Stomach (tissue), 4 donors: Measurements from ENCODE around the gene MARCHF11.

ENCODE experiments used
- EP300 ChIP-seq: sonication (generic); formaldehyde crosslinking; IDR thresholded peaks from one replicate; pipeline ENCODE4 v1.6.1; 2017; ENCODE audit warnings: antibody characterized with exemption
- POLR2A ChIP-seq, 4 donors: fragments of 450-650 bp; IDR thresholded peaks; one replicate each; pipeline ENCODE4 v1.6.1; 2016; ENCODE audit warnings: antibody characterized with exemption in 4 of 4, control low read depth in 2 of 4, mild to moderate bottlenecking in 1 of 4, moderate library complexity in 1 of 4
- POLR2AphosphoS5 ChIP-seq, 3 donors: sonication (generic); formaldehyde crosslinking; IDR thresholded peaks; one replicate each; pipeline ENCODE4 v1.6.1; 2016; ENCODE audit warnings: antibody characterized with exemption in 3 of 3
- TF ChIP-seq, protein P1 (sequence below), 7 experiments: fragments of 450-650 bp in 4 of 7; fragments of 200-600 bp in 3 of 7; sonication (generic) in 3 of 7; IDR thresholded peaks; one replicate each; pipeline ENCODE4 v1.5.1; 2016 to 2019; ENCODE audit warnings: antibody characterized with exemption in 7 of 7, control low read depth in 2 of 7, mild to moderate bottlenecking in 1 of 7

DNA sequence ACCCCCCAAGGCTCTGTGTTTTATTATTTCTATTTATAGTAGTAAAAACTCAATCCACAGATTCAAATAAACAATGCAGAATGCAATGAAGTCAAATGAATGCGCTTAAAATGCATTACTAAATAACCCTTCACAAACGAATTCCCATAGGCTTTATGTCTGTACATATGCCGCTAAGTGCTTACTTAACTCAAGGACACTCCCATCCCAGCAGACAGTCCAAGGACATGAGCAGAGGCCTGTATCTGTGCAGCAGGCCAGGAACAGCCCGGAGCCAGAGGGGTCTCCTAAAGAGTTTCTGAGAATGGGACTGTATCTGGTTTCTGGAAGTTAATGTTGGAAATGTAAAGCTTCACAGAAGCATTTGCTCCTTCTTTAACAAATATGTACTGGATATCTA lies 59.8 kb downstream of the MARCHF11 start:
- TF ChIP-seq, protein P1, sequence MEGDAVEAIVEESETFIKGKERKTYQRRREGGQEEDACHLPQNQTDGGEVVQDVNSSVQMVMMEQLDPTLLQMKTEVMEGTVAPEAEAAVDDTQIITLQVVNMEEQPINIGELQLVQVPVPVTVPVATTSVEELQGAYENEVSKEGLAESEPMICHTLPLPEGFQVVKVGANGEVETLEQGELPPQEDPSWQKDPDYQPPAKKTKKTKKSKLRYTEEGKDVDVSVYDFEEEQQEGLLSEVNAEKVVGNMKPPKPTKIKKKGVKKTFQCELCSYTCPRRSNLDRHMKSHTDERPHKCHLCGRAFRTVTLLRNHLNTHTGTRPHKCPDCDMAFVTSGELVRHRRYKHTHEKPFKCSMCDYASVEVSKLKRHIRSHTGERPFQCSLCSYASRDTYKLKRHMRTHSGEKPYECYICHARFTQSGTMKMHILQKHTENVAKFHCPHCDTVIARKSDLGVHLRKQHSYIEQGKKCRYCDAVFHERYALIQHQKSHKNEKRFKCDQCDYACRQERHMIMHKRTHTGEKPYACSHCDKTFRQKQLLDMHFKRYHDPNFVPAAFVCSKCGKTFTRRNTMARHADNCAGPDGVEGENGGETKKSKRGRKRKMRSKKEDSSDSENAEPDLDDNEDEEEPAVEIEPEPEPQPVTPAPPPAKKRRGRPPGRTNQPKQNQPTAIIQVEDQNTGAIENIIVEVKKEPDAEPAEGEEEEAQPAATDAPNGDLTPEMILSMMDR (IDR thresholded peaks at IDR 0.05) = no peak
- TF ChIP-seq POLR2A (IDR thresholded peaks at IDR 0.05) (no peak), EP300 (no peak), POLR2AphosphoS5 (IDR thresholded peaks at IDR 0.05) (no peak)
